ENCODE measurements around the gene PCBD1. TPM values are rescaled to one million over a fixed set of nuclear protein-coding genes. Genes with fewer than 3 reads are reported as not detected.

Gene PCBD1
- polyA plus RNA-seq, 3 donors = 18.0 to 28.3 (median 21.3) TPM

GRCh38 chr10:70836319-70836718, 52.0 kb downstream of the PCBD1 start:
- H4K20me1 ChIP-seq (ENCODE audit: insufficient read depth, low read length) = peaks cover 64% of the 10 kb centered on the region
- H3K27ac ChIP-seq (ENCODE audit: low read depth in 1 of 2, low read length in 2 of 2) = no peak overlapping the region
- no peak overlapping the region for H2AFZ ChIP-seq (ENCODE audit: insufficient read depth, low read depth, low read length, poor library complexity, severe bottlenecking)
- no peak overlapping the region for H3K9ac ChIP-seq (ENCODE audit: insufficient read depth, low read length, poor library complexity, severe bottlenecking)
- WGBS (ENCODE audit: insufficient coverage) = 100% methylated on average over 1 of the region's 2 CpGs
- Mint-ChIP-seq H3K36me3 (peaks cover 35 to 37% of the 10 kb centered on the region in 2 donors), H3K27ac (no peak overlapping the region), H3K4me1 (peaks cover 49% of the 10 kb centered on the region), H3K9me3 (peaks cover 6 to 12% (median 9%) of the 10 kb centered on the region in 7 donors), H3K4me3 (no peak overlapping the region), H3K27me3 (ENCODE audit: low read depth in 3 of 3) (no peaks in the 10 kb centered on the region)
- H3K4me3 ChIP-seq (replicated peaks in 1 of 3; ENCODE audit: low read depth in 2 of 3, low read length in 3 of 3) = no peak overlapping the region
- no peaks in the 10 kb centered on the region for H3K27me3 ChIP-seq (ENCODE audit: control insufficient read depth in 2 of 2, insufficient read depth in 2 of 2, low read length in 2 of 2)
- no peak for DNase-seq
- TF ChIP-seq CTCF (IDR thresholded peaks at IDR 0.05) = no peak
- H3K36me3 ChIP-seq (replicated peaks in 1 of 2; ENCODE audit: control insufficient read depth in 1 of 2, insufficient read depth in 2 of 2, low read length in 2 of 2) = peaks cover 10 to 15% of the 10 kb centered on the region in 2 donors
- H3K4me1 ChIP-seq (ENCODE audit: control insufficient read depth in 1 of 2, insufficient read depth in 2 of 2, low read length in 2 of 2) = peaks cover 37 to 46% of the 10 kb centered on the region in 2 donors
- peaks cover 7 to 8% of the 10 kb centered on the region in 2 donors for H3K9me3 ChIP-seq (replicated peaks in 1 of 2; ENCODE audit: control insufficient read depth in 1 of 2, insufficient read depth in 1 of 2, low read length in 2 of 2)
- H3K4me2 ChIP-seq (replicated peaks; ENCODE audit: extremely low read depth, low read length, poor library complexity, severe bottlenecking) = no peak overlapping the region
- intact Hi-C loops (cut with micrococcal nuclease) = no loop called here
- peaks cover 15% of the 10 kb centered on the region for H3K79me2 ChIP-seq (ENCODE audit: insufficient read depth, low read length)

GRCh38 chr10:70834441-70835151, 53.8 kb downstream of the PCBD1 start:
- 38% methylated on average over 5 of the region's 7 CpGs for whole genome bisulfite sequencing (ENCODE audit: insufficient coverage)
- peaks cover 33 to 42% of the 10 kb centered on the region in 2 donors for H3K4me1 ChIP-seq (ENCODE audit: control insufficient read depth in 1 of 2, insufficient read depth in 2 of 2, low read length in 2 of 2)
- H3K4me3 Mint-ChIP-seq = no peak overlapping the region

More at GRCh38 chr10:70834441-70835151, 53.8 kb downstream of the PCBD1 start:
- H3K4me3 ChIP-seq (replicated peaks in 1 of 3; ENCODE audit: low read depth in 2 of 3, low read length in 3 of 3) = no peak overlapping the region
- H3K9ac ChIP-seq (ENCODE audit: insufficient read depth, low read length, poor library complexity, severe bottlenecking) = no peak overlapping the region
- Mint-ChIP-seq H3K4me1 (peaks cover 46% of the 10 kb centered on the region), H3K9me3 (peaks cover 6 to 12% (median 9%) of the 10 kb centered on the region in 7 donors), H3K27me3 (ENCODE audit: low read depth in 3 of 3) (no peaks in the 10 kb centered on the region), H3K36me3 (peaks cover 30 to 34% of the 10 kb centered on the region in 2 donors), H3K27ac (peak overlapping the region in 5 of 7 donors; percentile 22 to 58 (median 48))
- H3K79me2 ChIP-seq (ENCODE audit: insufficient read depth, low read length) = peaks cover 15% of the 10 kb centered on the region
- intact Hi-C loops (cut with micrococcal nuclease) = loop anchor here in 1 of 2 donors (5.0 kb wide), 1 partner anchor 33 kb away; no protein-coding TSS in a partner anchor
- no peaks in the 10 kb centered on the region for H3K27me3 ChIP-seq (ENCODE audit: control insufficient read depth in 2 of 2, insufficient read depth in 2 of 2, low read length in 2 of 2)
- no peak overlapping the region for H2AFZ ChIP-seq (ENCODE audit: insufficient read depth, low read depth, low read length, poor library complexity, severe bottlenecking)
- DNase-seq = peak; percentile 44 to 80 (median 62)
- H3K4me2 ChIP-seq (replicated peaks; ENCODE audit: extremely low read depth, low read length, poor library complexity, severe bottlenecking) = peak overlapping the region; percentile 16
- TF ChIP-seq CTCF (IDR thresholded peaks at IDR 0.05) = no peak
- H3K36me3 ChIP-seq (replicated peaks in 1 of 2; ENCODE audit: control insufficient read depth in 1 of 2, insufficient read depth in 2 of 2, low read length in 2 of 2) = peaks cover 2 to 23% of the 10 kb centered on the region in 2 donors
- H3K9me3 ChIP-seq (replicated peaks in 1 of 2; ENCODE audit: control insufficient read depth in 1 of 2, insufficient read depth in 1 of 2, low read length in 2 of 2) = peaks cover 7 to 8% of the 10 kb centered on the region in 2 donors
- H3K27ac ChIP-seq (ENCODE audit: low read depth in 1 of 2, low read length in 2 of 2) = peak overlapping the region in 1 of 2 donors; percentile 66
- peaks cover 64% of the 10 kb centered on the region for H4K20me1 ChIP-seq (ENCODE audit: insufficient read depth, low read length)
